Tibial artery (tissue), 4 donors: ENCODE results near the gene FICD.

Source experiments
- DNase-seq, 2 donors: peaks; one replicate each; pipeline ENCODE4 v3.0.0-alpha.2; 2019
- H3K27ac ChIP-seq, 2 donors: fragments of 200-600 bp; sonication (generic) in 1 of 2; 1 replicate in 1 of 2; 2 replicates in 1 of 2; pipeline ENCODE4 v1.5.1; 2018 to 2019; ENCODE audit warnings: mild to moderate bottlenecking in 1 of 2
- H3K27me3 ChIP-seq, 2 donors: fragments of 200-600 bp; sonication (generic) in 1 of 2; one replicate each; pipeline versions ENCODE4 v1.5.1 to v1.6.0; 2016 to 2019
- H3K36me3 ChIP-seq, 3 donors: fragments of 200-600 bp; sonication (generic) in 2 of 3; one replicate each; pipeline ENCODE4 v1.5.1; 2016 to 2019; ENCODE audit warnings: mild to moderate bottlenecking in 2 of 3
- H3K4me1 ChIP-seq, 4 donors: fragments of 200-600 bp; sonication (generic) in 2 of 4; 1 replicate in 3 of 4; 2 replicates in 1 of 4; pipeline ENCODE4 v1.5.1; 2016 to 2019
- H3K4me3 ChIP-seq, 2 donors: fragments of 200-600 bp; sonication (generic) in 1 of 2; 1 replicate in 1 of 2; 2 replicates in 1 of 2; pipeline ENCODE4 v1.5.1; 2018 to 2019; ENCODE audit warnings: mild to moderate bottlenecking in 2 of 2
- H3K9me3 ChIP-seq, 3 donors: fragments of 200-600 bp; sonication (generic) in 1 of 3; one replicate each; pipeline ENCODE4 v1.5.1; 2016 to 2019
- intact Hi-C: fragments of 100-400 bp; cut with DNase I; formaldehyde crosslinking; loops from one replicate; pipeline ENCODE4 v1.15.0; 2023; ENCODE audit warnings: low total_unique reads
- TF ChIP-seq, protein P1 (sequence below), 2 experiments: fragments of 200-600 bp in 1 of 2; fragments of 450-650 bp in 1 of 2; IDR thresholded peaks; one replicate each; pipeline ENCODE4 v1.5.1; 2017 to 2019; ENCODE audit warnings: antibody characterized with exemption in 2 of 2, mild to moderate bottlenecking in 1 of 2, moderate library complexity in 1 of 2

Gene FICD

DNA sequence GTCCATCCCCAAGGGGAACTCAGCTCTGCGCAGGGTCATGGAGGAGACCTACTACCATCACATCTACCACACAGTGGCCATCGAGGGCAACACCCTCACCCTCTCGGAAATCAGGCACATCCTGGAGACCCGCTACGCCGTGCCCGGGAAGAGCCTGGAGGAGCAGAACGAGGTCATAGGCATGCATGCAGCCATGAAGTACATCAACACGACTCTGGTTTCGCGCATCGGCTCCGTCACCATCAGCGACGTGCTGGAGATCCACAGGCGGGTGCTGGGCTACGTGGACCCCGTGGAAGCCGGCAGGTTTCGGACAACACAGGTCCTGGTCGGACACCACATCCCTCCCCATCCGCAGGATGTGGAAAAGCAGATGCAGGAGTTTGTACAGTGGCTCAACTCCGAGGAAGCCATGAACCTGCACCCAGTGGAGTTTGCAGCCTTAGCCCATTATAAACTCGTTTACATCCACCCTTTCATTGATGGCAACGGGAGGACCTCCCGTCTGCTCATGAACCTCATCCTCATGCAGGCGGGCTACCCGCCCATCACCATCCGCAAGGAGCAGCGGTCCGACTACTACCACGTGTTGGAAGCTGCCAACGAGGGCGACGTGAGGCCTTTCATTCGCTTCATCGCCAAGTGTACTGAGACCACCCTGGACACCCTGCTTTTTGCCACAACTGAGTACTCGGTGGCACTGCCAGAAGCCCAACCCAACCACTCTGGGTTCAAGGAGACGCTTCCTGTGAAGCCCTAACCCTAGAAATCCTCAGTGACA is 3.8 kb downstream of the FICD start:
- no peak for DNase-seq
- Histone ChIP-seq H3K36me3 (peaks cover 50 to 71% (median 59%) of the 10 kb centered on the region in 3 donors), H3K27me3 (no peaks in the 10 kb centered on the region), H3K4me3 (no peak overlapping the region), H3K9me3 (no peaks in the 10 kb centered on the region), H3K4me1 (peaks cover 0 to 22% (median 16%) of the 10 kb centered on the region in 4 donors), H3K27ac (no peak overlapping the region)
- TF ChIP-seq, protein P1, sequence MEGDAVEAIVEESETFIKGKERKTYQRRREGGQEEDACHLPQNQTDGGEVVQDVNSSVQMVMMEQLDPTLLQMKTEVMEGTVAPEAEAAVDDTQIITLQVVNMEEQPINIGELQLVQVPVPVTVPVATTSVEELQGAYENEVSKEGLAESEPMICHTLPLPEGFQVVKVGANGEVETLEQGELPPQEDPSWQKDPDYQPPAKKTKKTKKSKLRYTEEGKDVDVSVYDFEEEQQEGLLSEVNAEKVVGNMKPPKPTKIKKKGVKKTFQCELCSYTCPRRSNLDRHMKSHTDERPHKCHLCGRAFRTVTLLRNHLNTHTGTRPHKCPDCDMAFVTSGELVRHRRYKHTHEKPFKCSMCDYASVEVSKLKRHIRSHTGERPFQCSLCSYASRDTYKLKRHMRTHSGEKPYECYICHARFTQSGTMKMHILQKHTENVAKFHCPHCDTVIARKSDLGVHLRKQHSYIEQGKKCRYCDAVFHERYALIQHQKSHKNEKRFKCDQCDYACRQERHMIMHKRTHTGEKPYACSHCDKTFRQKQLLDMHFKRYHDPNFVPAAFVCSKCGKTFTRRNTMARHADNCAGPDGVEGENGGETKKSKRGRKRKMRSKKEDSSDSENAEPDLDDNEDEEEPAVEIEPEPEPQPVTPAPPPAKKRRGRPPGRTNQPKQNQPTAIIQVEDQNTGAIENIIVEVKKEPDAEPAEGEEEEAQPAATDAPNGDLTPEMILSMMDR (IDR thresholded peaks at IDR 0.05), result no peak
- intact Hi-C loops, result loop anchor here (10.0 kb wide), 1 partner anchor 834 kb away; the partner anchor contains the start of gene PWP1

DNA sequence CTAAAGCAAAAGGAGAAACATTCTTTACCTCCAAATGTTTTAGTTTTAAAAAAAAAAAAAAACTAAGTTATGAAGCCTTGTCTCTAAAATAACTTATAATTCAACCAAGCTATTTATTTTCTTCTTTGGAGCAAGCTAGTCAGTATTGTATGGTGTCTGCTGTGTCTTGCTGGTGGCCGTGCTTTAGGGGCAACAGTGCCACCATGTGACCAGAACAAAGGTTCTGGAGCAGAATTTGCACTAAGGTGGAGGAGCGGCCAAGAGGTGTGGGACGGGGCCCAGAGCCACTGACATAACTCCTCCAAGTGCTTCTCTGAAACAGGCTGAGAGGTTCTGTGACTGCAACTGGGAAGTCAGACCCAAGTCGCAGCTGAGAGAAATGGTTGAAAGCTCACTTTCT is 4.5 kb downstream of the FICD start:
- no peak for DNase-seq
- Histone ChIP-seq H3K27ac (no peak overlapping the region), H3K9me3 (no peaks in the 10 kb centered on the region), H3K4me3 (no peak overlapping the region), H3K36me3 (peaks cover 56 to 78% (median 66%) of the 10 kb centered on the region in 3 donors), H3K27me3 (no peaks in the 10 kb centered on the region), H3K4me1 (peaks cover 0 to 19% (median 16%) of the 10 kb centered on the region in 4 donors)
- intact Hi-C loops, result loop anchor here (10.0 kb wide), 1 partner anchor 835 kb away; the partner anchor contains the start of gene PWP1
- TF ChIP-seq, protein P1 (IDR thresholded peaks at IDR 0.05), result no peak

DNA sequence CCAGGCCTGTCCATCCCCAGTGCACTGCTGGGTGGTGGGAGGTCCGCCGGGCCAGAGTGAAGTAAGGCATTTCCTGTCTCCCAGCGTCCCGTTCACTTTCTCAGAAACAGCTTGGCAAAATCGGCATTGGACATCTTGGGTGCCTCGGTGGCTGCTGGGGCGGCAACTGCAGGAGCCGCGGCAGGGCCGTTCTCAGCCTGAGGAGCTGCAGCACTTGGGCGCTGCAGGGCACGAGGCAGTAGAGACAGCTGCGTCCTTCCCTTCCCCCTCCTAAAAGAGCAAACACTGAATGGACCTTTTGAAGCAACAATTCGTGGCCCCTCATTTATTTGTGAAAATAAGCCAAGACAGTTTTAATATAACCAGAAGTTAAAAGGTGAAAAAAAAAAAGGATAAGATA is 8.3 kb downstream of the FICD start:
- no peak overlapping the region for H3K27ac ChIP-seq
- peaks cover 88 to 100% (median 98%) of the 10 kb centered on the region in 3 donors for H3K36me3 ChIP-seq
- no peak for DNase-seq
- TF ChIP-seq, protein P1 (IDR thresholded peaks at IDR 0.05), result no peak
- intact Hi-C loops, result no loop called here
- no peaks in the 10 kb centered on the region for H3K4me1 ChIP-seq
- H3K9me3 ChIP-seq, result no peaks in the 10 kb centered on the region
- no peak overlapping the region for H3K4me3 ChIP-seq
- H3K27me3 ChIP-seq, result no peaks in the 10 kb centered on the region

DNA sequence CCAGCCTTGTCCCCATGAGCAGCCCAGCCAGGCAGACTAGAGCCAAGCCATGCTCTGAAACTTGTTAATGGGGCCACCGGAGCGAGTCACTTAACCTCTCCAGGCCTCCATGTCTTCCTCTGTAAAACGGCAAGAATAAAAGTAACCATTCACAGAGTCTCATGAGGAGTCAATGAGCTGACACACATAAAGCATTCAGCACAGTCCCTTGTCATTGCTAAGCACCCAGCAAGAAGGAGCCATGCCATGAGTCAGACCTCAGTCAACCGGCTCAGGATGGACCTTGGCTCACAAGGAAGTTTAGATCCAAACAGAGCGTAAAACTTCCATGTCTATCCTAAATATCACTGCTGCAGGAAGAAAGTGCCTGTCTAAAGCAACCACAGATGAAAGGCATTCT is 10.6 kb downstream of the FICD start:
- Histone ChIP-seq H3K36me3 (peaks cover 89 to 100% (median 99%) of the 10 kb centered on the region in 3 donors), H3K4me3 (no peak overlapping the region), H3K27me3 (no peaks in the 10 kb centered on the region), H3K4me1 (no peaks in the 10 kb centered on the region), H3K9me3 (no peaks in the 10 kb centered on the region), H3K27ac (no peak overlapping the region)
- DNase-seq, result no peak
- TF ChIP-seq, protein P1 (IDR thresholded peaks at IDR 0.05), result no peak
- intact Hi-C loops, result no loop called here

DNA sequence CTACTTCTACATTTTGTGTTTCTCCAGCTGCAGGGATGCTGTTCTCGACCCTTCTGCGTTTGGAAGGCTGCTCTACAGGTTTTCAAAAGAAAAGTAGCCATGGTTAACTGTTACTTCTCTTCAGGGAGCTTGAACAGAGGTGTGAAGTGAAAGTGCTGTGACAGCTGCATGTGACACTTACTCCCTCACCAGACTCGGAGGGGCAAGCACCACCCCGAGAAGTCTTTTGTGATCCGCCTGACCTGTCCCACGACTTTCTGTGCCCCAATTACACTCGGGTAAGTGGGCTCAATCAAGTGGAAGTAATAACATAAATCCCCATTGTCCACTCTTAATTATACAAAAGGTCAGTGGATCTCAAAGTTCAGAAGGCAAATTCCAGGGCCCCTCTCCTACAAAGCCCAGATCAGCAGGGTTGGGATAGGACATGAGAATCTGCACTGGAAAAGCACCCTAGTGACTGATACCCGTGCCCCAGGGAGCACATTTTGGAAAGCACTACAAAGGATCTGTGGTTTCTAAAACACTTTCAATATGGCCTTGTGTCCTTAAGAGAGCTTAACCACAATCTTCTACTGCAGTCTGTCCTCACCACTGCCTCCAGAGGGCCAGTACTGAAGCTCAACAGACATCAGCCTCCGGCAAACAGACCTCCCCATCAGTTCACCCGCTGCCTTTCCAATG is 11.5 kb downstream of the FICD start:
- Histone ChIP-seq H3K36me3 (peaks cover 85 to 95% (median 90%) of the 10 kb centered on the region in 3 donors), H3K4me3 (no peak overlapping the region), H3K4me1 (no peaks in the 10 kb centered on the region), H3K27me3 (no peaks in the 10 kb centered on the region), H3K9me3 (no peaks in the 10 kb centered on the region), H3K27ac (no peak overlapping the region)
- TF ChIP-seq, protein P1 (IDR thresholded peaks at IDR 0.05), result no peak
- intact Hi-C loops, result no loop called here
- no peak for DNase-seq
